Activated T-cell treated with anti-CD3 and anti-CD28 coated beads, Interleukin-2, amount 50 U/mL, for 48 hours (primary cell): ENCODE results near the gene ZNF605.
A peak's percentile ranks its signal among the peaks of the same experiment; 100 is the strongest.
"Not testable (repeated sequence)": the region's sequence is repeated elsewhere in the genome, so short reads cannot be mapped to it uniquely, and the experiment has no call there.

Source experiments
- DNase-seq, 2 experiments: peaks; one replicate each; pipeline ENCODE4 v3.0.0-alpha.2; 2020

The ZNF605 gene

DNA sequence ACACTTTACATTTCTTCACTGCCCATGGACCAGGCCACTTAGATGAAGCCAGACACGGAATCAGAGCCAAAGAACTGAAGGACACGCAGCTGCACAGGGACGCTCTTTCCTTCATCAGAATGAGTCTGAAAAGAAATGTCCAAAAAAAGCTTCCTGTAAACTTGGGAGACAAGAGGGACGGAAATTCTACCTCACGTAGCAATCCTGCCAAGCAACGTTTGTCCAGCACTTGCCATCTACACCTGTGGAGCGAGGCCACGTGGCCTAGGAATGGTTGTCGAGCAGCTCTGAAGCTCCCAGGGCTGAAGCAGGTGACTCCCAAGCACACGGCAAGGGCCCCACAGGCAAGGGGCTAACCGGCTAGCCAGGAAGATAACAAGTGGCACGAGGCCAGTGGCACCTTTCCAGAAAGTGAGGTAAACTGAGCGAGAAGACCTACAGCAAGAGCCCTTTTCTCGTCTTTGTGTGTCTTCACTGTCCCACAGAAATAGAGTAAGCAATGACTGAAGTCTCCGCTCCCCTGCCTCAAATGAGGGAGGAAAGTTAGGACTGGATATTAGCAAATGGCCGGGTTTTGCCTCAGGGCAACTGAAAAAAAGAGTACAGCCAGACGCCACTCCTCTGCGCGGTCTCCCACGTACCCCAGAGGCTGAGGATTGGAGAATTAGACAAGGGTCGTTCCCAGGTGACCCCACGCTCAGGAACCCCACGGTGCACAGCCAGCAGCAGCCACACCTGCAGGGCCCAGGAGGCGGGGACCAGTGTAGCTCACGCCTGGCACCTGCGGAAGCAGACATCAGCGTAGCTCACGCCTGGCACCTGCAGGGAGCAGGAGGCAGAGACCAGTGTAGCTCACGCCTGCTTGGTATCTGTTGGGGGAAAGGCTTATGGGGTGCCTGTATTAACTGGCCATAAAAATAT, 7.7 kb downstream of the ZNF605 start:
- no peak for DNase-seq

- no peak for DNase-seq
Observed at GRCh38 chr12:132946246-132946820, 9.8 kb downstream of the ZNF605 start.

DNA sequence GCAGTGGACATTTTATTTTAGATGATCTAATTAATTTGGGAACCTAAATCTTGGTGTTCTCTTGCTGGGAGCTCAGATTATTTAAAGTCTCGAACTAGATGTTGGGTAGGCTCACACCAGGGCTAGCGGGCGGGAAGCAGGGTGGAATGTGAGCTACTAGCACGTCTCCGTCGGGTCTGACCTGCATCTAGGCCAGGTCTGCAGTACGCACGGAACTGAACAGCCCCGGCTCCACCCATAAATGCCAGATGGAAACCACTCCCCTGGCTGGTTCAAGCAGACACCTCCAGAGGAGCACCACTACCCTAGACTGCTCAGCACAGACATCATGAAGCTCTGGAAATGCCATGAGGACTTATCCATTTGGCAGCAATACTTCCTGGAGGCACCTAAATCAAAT, 10.3 kb downstream of the ZNF605 start:
- DNase-seq, result no peak

DNA sequence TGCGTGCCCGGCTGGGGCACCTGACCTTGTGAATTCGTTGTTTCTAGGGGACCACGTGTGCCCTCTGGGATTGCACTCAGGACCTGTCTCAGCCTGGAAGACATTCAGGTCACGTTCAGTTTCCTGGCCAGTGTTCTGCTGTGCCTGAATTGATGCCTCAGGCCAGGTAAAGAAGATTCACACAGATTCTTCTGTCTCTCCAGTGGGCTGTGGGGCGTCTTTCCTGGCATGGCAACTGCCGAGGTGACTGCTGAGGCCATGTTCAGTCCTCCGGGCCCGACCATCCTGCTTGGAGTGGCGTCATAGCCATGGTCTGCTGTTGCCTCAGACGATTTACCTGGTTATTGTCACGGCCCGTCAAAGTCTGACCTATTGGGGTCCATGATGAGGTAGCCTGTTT, 13.5 kb downstream of the ZNF605 start:
- no peak for DNase-seq

DNA sequence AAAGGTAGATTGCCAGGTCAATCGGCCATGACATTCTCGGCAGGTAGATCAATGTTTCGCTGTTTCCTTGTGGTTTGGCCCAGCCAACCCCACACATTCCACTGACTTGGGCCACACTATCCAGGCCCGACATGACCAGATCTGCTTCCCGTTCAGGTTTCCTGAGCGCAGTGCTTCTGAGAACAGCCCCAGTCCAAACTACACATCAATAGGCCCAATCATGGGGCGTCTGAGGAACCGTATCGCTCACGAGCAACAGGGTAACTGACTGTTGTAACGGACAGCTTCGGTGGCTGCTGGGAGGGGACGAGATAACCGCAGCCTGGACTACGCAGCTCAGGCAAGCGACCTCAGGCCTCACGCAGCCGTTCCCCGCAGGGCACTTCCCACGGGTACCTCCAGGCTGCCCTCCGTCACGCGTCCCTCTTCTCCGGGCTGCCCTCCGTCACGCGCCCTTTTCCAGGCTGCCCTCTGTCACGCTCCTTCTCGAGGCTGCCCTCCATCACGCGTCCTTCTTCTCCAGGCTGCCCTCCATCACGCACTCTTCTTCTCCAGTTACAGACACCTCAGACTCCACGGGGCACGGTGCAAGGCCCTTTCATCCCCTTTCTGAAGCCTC, 14.7 kb downstream of the ZNF605 start:
- DNase-seq, result no peak

DNA sequence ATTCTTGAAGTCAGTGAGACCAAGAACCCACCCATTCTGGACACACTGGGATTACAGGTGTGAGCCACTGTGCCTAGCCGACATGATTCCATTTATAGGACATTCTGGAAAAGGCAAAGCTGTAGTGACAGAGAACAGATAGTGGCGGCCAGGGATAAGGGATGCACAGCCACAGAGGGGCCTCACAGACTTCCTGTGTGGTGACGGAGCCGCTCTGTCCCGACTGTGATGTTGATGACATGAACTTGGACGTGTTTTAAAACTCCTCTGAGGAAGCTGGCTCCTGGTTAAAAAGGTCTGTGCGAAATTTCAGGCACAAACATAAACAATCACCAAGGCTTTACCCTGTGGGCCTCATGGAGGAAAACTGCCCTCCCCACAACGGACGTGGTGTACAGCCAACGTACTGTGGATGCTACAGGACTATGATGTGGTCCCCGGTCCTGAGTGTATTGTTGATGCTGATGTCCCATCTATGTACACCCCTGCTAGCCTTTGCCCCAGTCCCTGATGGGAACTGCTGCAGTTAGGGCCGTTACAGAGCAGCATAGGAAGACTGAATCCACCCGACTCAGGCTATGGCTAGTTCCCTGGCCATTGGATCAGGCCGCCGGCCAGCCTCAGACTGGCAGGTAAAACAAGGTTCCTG, 15.9 kb downstream of the ZNF605 start:
- no peak for DNase-seq

- not testable (repeated sequence) for DNase-seq
Observed at GRCh38 chr12:132938807-132939206, 17.3 kb downstream of the ZNF605 start.

GRCh38 chr12:132937476-132937875, 18.6 kb downstream of the ZNF605 start:
- no peak for DNase-seq

DNA sequence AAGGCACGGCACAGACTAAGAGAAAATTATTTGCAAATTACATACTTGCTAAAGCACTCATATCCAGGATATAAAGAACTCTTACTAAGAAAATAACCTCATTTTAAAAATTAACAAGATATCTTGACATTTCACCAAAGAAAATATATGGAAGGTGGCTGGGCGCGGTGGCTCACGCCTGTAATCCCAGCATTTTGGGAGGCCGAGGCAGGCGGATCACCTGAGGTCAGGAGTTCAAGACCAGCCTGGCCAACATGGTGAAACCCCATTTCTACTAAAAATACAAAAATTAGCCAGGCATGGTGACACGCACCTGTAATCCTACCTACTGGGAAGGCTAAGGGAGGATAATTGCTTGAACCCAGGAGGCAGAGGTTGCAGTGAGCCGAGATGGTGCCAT, 19.2 kb downstream of the ZNF605 start:
- DNase-seq, result not testable (repeated sequence)

- DNase-seq, result no peak
Observed at GRCh38 chr12:132936163-132936562, 19.9 kb downstream of the ZNF605 start.

DNA sequence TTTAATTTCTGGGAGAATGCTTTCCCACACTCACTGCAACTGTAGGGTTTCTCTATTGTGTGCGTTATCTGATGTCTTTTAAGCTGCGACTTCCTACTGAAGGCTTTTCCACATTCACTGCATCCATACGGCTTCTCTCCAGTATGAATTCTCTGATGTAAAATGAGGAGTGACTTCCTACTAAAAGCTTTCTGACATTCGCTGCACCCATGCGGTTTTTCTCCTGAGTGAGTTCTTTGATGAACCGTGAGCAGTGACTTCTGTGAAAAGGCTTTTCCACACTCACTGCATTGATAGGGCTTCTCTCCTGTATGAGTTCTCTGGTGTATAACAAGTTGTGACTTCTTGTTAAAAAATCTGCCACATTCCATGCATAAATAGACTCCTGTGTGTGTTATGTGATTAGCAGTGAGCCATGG, 29.7 kb downstream of the ZNF605 start:
- no peak for DNase-seq

DNA sequence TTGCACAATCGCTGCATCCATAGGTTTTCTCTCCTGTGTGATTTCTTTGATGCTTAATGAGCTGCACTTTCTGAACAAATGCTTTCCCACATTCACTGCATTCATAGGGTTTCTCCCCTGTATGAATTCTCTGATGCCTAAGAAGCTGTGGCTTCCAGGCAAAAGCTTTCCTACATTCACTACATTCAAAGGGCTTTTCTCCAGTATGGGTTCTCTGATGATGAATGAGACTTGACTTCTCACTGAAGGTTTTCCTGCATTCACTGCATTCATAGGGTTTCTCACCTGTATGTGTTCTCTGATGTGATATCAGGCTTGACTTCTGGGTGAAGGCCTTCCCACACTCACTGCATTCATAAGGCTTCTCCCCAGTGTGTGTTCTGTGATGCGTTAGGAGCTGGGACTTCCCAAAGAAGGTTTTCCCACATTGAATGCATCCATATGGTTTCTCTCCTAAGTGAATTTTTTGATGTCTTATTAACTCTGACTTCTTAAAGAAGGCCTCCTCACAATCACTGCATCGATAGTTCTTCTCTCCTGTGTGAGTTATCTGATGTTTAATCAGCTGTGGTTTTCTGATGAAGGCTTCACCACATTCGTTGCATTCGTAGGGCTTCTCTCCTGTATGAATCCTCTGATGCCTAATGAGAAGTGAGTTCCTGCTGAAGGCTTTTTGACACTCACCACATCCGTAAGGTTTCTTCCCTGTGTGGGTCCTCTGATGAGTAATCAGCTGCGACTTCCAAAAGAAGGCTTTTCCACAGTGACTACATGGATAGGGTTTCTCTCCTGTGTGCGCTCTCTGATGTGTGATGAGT, 30.3 kb downstream of the ZNF605 start:
- DNase-seq, result no peak

GRCh38 chr12:132924356-132924755, 31.8 kb downstream of the ZNF605 start:
- no peak for DNase-seq

- no peak for DNase-seq
Observed at GRCh38 chr12:132923356-132923909, 32.7 kb downstream of the ZNF605 start.

DNA sequence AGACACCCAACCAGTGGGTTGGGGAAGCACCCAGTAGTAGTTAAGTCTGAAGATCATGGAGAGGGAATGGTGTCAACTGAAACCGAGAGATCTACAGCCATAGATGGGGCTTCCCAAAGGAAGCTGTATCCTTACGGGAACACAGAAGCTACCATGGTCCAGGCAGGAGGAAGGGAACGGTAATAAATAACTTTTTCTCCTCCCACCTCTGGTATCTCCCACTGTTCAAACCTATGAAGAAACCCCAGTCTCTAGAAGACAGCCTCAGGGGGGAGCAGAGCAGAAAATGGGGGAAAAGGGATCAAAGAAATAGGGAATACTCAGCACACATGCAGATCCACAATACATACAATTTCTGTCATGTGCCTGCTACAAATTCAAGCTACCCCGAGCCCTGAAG, 33.4 kb downstream of the ZNF605 start:
- no peak for DNase-seq

DNA sequence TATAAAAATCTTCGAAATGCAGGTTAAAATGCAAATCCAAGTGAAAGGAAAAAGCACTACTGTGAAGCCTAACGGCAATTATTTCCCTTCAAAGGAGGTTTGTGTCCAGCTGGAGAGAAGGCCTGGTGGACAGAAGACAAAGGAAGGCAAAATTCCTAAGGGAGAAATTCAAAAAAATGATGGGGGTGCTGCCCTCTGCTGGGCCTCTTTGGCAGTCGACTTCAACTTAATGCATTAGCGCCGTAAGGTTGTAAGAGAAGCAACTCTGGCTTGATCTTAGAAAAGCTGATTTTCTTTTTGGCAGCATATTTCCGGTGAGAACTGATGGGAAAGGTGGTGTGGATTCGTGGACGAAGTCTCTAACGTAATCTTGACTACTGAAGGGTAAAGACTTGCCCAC, 34.4 kb downstream of the ZNF605 start:
- no peak for DNase-seq

- no peak for DNase-seq
Observed at GRCh38 chr12:132918680-132919079, 37.4 kb downstream of the ZNF605 start.

DNA sequence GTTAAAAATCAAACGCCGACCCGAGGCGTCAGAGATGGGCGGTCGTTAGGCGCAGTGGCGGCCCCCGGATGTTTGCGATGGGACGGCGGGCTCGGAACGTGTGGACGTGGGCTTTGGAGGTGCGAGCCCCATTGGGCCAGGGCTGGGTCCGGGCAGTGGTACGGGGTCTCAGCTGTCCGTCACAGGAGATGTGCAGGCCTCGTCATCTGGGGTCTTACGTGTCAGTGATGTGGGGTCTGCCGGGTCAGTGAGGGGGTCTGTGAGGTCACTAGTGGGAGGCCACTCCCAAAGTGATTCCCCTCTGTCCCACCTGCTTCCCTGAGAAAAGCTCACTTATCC, 47.1 kb downstream of the ZNF605 start:
- DNase-seq, result no peak

GRCh38 chr12:132908145-132909029, 47.7 kb downstream of the ZNF605 start:
- peak; percentile 97 for DNase-seq

DNA sequence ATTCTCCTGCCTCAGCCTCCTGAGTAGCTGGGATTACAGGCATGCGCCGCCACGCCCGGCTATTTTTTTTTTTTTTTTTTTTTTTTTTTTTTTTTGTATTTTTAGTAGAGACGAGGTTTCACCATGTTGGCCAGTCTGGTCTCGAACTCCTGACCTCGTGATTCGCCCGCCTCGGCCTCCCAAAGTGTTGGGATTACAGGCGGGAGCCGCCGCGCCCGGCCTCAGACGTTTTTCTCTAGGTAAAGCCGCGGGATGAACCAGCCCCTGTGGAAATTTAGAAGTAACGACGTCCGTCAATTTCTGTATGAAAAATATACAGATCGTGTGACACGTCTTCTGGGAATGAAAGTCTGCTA, 48.3 kb downstream of the ZNF605 start:
- not testable (repeated sequence) for DNase-seq

- no peak for DNase-seq
Observed at GRCh38 chr12:132907216-132907615, 48.9 kb downstream of the ZNF605 start.
